Caco-2 (cell line): ENCODE results near the gene TMEM18. TPM values are rescaled to one million over a fixed set of nuclear protein-coding genes. Genes with fewer than 3 reads are reported as not detected.

Experiments used
- BruUV-seq: library from RNA; stranded (reverse); fragments of 400-500 nt; replicated peaks from 2 replicates; lab custom pipeline; 2021; lab: Mats Ljungman, UMichigan
- CTCF ChIA-PET: fragments of 300-600 bp; sonication (Branson Sonifier 250); formaldehyde crosslinking; loops from one replicate; lab custom pipeline; 2022; ENCODE audit warnings: antibody characterized with exemption; lab: Charles Lee
- POLR2A ChIA-PET: fragments of 300-600 bp; sonication (Branson Sonifier 250); formaldehyde crosslinking; loops from one replicate; lab custom pipeline; 2022; ENCODE audit warnings: antibody characterized with exemption; lab: Charles Lee
- DNase-seq, 2 experiments: peaks; one replicate each; pipeline versions ENCODE4 v3.0.0 to v3.0.0-alpha.2; 2020 to 2022
- H3K27me3 ChIP-seq: replicated peaks from 2 replicates; pipeline ENCODE4 v1.6.0; 2011; ENCODE audit warnings: low read length; ENCODE audit not compliant: control insufficient read depth, insufficient read depth
- H3K36me3 ChIP-seq: 2 replicates; pipeline ENCODE4 v1.5.1; 2011; ENCODE audit warnings: low read length; ENCODE audit not compliant: control insufficient read depth, insufficient read depth
- H3K4me1 ChIP-seq: fragments of 250-450 bp; sonication (Bioruptor Pico); 2 replicates; pipeline ENCODE4 v1.5.1; 2020; ENCODE audit warnings: mild to moderate bottlenecking
- H3K4me3 ChIP-seq: 2 replicates; pipeline ENCODE4 v1.5.1; 2011; ENCODE audit warnings: low read depth, mild to moderate bottlenecking, control low read depth, low read length
- H3K9me3 ChIP-seq: fragments of 250-450 bp; sonication (Bioruptor Pico); 2 replicates; pipeline ENCODE4 v1.5.1; 2020; ENCODE audit warnings: mild to moderate bottlenecking, moderate library complexity
- H3K27ac Mint-ChIP-seq: one replicate; pipeline ENCODE4 v1.8.0; 2022; ENCODE audit warnings: mixed read lengths; ENCODE audit not compliant: unreplicated experiment
- H3K27me3 Mint-ChIP-seq: one replicate; pipeline ENCODE4 v1.8.0; 2022; ENCODE audit warnings: mixed read lengths; ENCODE audit not compliant: insufficient read depth, unreplicated experiment
- H3K36me3 Mint-ChIP-seq: one replicate; pipeline ENCODE4 v1.8.0; 2022; ENCODE audit warnings: mild to moderate bottlenecking, mixed read lengths; ENCODE audit not compliant: insufficient read depth, unreplicated experiment
- H3K4me1 Mint-ChIP-seq: one replicate; pipeline ENCODE4 v1.8.0; 2022; ENCODE audit warnings: low read depth, mixed read lengths; ENCODE audit not compliant: unreplicated experiment
- H3K4me3 Mint-ChIP-seq: one replicate; pipeline ENCODE4 v1.8.0; 2022; ENCODE audit warnings: mild to moderate bottlenecking, moderate library complexity, mixed read lengths; ENCODE audit not compliant: unreplicated experiment
- H3K9me3 Mint-ChIP-seq: one replicate; pipeline ENCODE4 v1.8.0; 2022; ENCODE audit warnings: mixed read lengths; ENCODE audit not compliant: unreplicated experiment
- CTCF ChIP-seq, 2 experiments: fragments of 200-600 bp in 1 of 2; IDR thresholded peaks; 1 replicate in 1 of 2; 2 replicates in 1 of 2; pipeline versions ENCODE4 v1.5.1 to v1.8.0; 2011 to 2022; ENCODE audit warnings: antibody characterized with exemption in 1 of 2, control low read depth in 1 of 2, inconsistent platforms in 1 of 2, low read depth in 1 of 2, low read length in 1 of 2, mild to moderate bottlenecking in 1 of 2, moderate library complexity in 1 of 2; ENCODE audit not compliant: insufficient read depth in 1 of 2, severe bottlenecking in 1 of 2, unreplicated experiment in 1 of 2
- intact Hi-C: fragments of 100-400 bp; cut with micrococcal nuclease; formaldehyde crosslinking; loops from one replicate; pipeline ENCODE4 v1.10.0; 2022; ENCODE audit not compliant: unreplicated experiment
- total RNA-seq: library from RNA; stranded (reverse); gene quantifications from 2 replicates; pipeline ENCODE4 v1.2.3, GENCODE V29; 2022

TMEM18 gene
- total RNA-seq, 1 experiment from 2014 or later, result 22.9 TPM

DNA sequence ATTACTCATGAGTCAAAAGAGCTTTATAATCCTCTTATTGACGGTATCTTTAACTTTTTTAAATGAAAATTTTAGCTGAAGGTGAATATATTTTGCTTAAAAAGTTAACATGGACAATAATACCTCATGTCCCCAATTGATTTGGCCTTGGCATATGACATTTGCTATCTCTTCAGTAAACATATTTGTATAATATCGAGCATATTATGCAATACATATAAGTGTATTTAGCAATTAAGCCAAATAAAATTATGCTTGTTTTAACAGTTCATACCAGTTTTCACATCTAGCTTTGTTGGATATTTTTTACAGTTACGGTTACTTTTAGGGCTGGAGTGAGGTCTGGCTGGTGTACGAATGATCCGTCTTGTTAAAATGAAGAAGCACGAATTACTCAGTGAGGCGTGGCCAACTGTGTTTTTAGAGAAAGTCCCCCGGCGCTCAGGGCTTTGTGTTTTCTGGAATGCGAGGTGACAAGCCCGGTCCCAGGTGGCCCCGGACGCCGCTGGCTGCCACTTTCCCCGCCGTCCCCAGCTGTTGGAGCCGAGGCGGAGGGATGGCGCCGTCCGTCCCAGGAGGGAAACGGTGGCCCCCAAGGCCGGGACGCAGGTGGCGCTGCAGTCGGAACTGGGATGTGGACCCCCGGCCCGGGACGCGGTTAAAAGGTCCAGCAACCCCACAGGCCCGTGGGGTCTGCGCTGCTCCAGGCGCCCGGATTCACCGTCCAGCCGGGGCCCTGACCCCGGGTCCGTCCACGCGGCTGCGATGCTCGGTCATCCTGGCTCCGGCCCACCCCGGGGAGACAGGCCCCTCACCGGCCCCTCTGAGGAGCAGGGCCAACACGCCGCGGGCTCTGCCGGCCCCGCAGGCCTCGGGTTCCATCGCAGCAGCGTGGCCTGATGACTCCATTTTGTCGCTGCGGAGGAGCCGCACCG is 41.3 kb downstream of the TMEM18 start:
- DNase-seq, result no peak
- no peaks in the 10 kb centered on the region for H3K36me3 Mint-ChIP-seq
- Histone ChIP-seq H3K4me3 (no peak overlapping the region), H3K27me3 (no peaks in the 10 kb centered on the region), H3K36me3 (no peaks in the 10 kb centered on the region), H3K9me3 (0 out of 2 replicates have a peak, but pooled peaks cover 7% of the 10 kb centered on the region), H3K4me1 (peaks cover 8% of the 10 kb centered on the region; the same call in 1 of the 2 replicates)
- H3K4me3 Mint-ChIP-seq, result no peak overlapping the region
- BruUV-seq, result no TSS peak
- intact Hi-C loops, result no loop called here
- peaks cover 6% of the 10 kb centered on the region for H3K27me3 Mint-ChIP-seq
- ChIA-PET CTCF (interaction anchor here (1.1 kb wide), 1 partner anchor 389 kb away, joined by 3 read pairs; no protein-coding TSS in a partner anchor), POLR2A (no interaction called here)
- no peak overlapping the region for H3K27ac Mint-ChIP-seq
- no peak for TF ChIP-seq CTCF (IDR thresholded peaks at IDR 0.05; ENCODE audit: insufficient read depth in 1 of 2, low read depth in 1 of 2, low read length in 1 of 2, severe bottlenecking in 1 of 2, unreplicated experiment in 1 of 2)
- no peaks in the 10 kb centered on the region for H3K9me3 Mint-ChIP-seq
- H3K4me1 Mint-ChIP-seq, result no peaks in the 10 kb centered on the region

- TF ChIP-seq CTCF (IDR thresholded peaks at IDR 0.05; ENCODE audit: insufficient read depth in 1 of 2, low read depth in 1 of 2, low read length in 1 of 2, severe bottlenecking in 1 of 2, unreplicated experiment in 1 of 2), result no peak
- Mint-ChIP-seq H3K27me3 (peaks cover 8% of the 10 kb centered on the region), H3K4me3 (no peak overlapping the region), H3K9me3 (peaks cover 5% of the 10 kb centered on the region), H3K4me1 (no peaks in the 10 kb centered on the region), H3K36me3 (no peaks in the 10 kb centered on the region), H3K27ac (no peak overlapping the region)
- intact Hi-C loops, result no loop called here
- ChIA-PET POLR2A (no interaction called here), CTCF (no interaction called here)
- peaks cover 8% of the 10 kb centered on the region; the same call in 1 of the 2 replicates for H3K4me1 ChIP-seq
- BruUV-seq, result no TSS peak
- 0 out of 2 replicates have a peak, but pooled peaks cover 7% of the 10 kb centered on the region for H3K9me3 ChIP-seq
- no peaks in the 10 kb centered on the region for H3K27me3 ChIP-seq
- H3K36me3 ChIP-seq, result no peaks in the 10 kb centered on the region
- no peak overlapping the region for H3K4me3 ChIP-seq
- DNase-seq, result no peak
Observed at GRCh38 chr2:634636-635388, 42.4 kb downstream of the TMEM18 start.

GRCh38 chr2:634041-634440 is 43.2 kb downstream of the TMEM18 start:
- peaks cover 11% of the 10 kb centered on the region for H3K27me3 Mint-ChIP-seq
- no peak for DNase-seq
- POLR2A ChIA-PET, result no interaction called here

More at GRCh38 chr2:634041-634440, 43.2 kb downstream of the TMEM18 start:
- Mint-ChIP-seq H3K4me1 (no peaks in the 10 kb centered on the region), H3K27ac (no peak overlapping the region), H3K36me3 (no peaks in the 10 kb centered on the region), H3K4me3 (no peak overlapping the region), H3K9me3 (peaks cover 9% of the 10 kb centered on the region)
- BruUV-seq, result no TSS peak
- H3K36me3 ChIP-seq, result no peaks in the 10 kb centered on the region
- no peak for TF ChIP-seq CTCF (IDR thresholded peaks at IDR 0.05; ENCODE audit: insufficient read depth in 1 of 2, low read depth in 1 of 2, low read length in 1 of 2, severe bottlenecking in 1 of 2, unreplicated experiment in 1 of 2)
- CTCF ChIA-PET, result interaction anchor here (0.6 kb wide), 1 partner anchor 197 kb away, joined by 4 read pairs; no protein-coding TSS in a partner anchor
- H3K4me3 ChIP-seq, result no peak overlapping the region
- intact Hi-C loops, result no loop called here
- no peaks in the 10 kb centered on the region for H3K27me3 ChIP-seq
- peaks cover 8% of the 10 kb centered on the region; the same call in 1 of the 2 replicates for H3K4me1 ChIP-seq
- 0 out of 2 replicates have a peak, but pooled peaks cover 7% of the 10 kb centered on the region for H3K9me3 ChIP-seq
